ENCODE measurements around the gene NTRK2.

NTRK2 gene

GRCh38 chr9:84940294-84940693 is 270.8 kb downstream of the NTRK2 start:
- TF ChIP-seq ZNF2 (tag by site-specific recombination; IDR thresholded peaks at IDR 0.05) (no peak), ZFHX2 (tag by site-specific recombination; conservative IDR thresholded peaks at IDR 0.05) (0 out of 2 replicates have a peak, but pooled peaks have one; percentile 31), ZNF785 (tag by site-specific recombination; IDR thresholded peaks at IDR 0.05) (no peak), ZFP37 (tag by site-specific recombination; IDR thresholded peaks at IDR 0.05) (no peak), GLIS1 (tag by site-specific recombination; IDR thresholded peaks at IDR 0.05) (peak; percentile 58), ZXDB (tag by site-specific recombination; IDR thresholded peaks at IDR 0.05) (no peak)
- POLR2A ChIA-PET, result no interaction called here
- H3K4me3 ChIP-seq (ENCODE audit: low read depth, low read length), result no peak overlapping the region
- CTCF ChIA-PET, result interaction anchor here (0.7 kb wide), 1 partner anchor 545 kb away, joined by 3 read pairs; no protein-coding TSS in a partner anchor
- H3K36me3 ChIP-seq (ENCODE audit: control insufficient read depth in 2 of 2, insufficient read depth in 1 of 2, low read length in 2 of 2), result no peaks in the 10 kb centered on the region
- no peaks in the 10 kb centered on the region for H3K4me1 ChIP-seq (ENCODE audit: control insufficient read depth, insufficient read depth, low read length)
- no peak overlapping the region for H3K27ac ChIP-seq (ENCODE audit: extremely low read depth, low read depth, low read length)
- no peaks in the 10 kb centered on the region for H3K9me3 ChIP-seq (ENCODE audit: control insufficient read depth, insufficient read depth, low read depth, low read length)

- POLR2A ChIA-PET, result no interaction called here
- Histone ChIP-seq H3K4me3 (ENCODE audit: low read depth, low read length) (no peak overlapping the region), H3K36me3 (ENCODE audit: control insufficient read depth in 2 of 2, insufficient read depth in 1 of 2, low read length in 2 of 2) (no peaks in the 10 kb centered on the region), H3K27ac (ENCODE audit: extremely low read depth, low read depth, low read length) (no peak overlapping the region), H3K4me1 (ENCODE audit: control insufficient read depth, insufficient read depth, low read length) (no peaks in the 10 kb centered on the region), H3K9me3 (ENCODE audit: control insufficient read depth, insufficient read depth, low read depth, low read length) (no peaks in the 10 kb centered on the region)
- TF ChIP-seq ZBTB1 (tag by site-specific recombination; IDR thresholded peaks at IDR 0.05), result no peak
- CTCF ChIA-PET, result no interaction called here
Measured at GRCh38 chr9:84941792-84942191, 272.3 kb downstream of the NTRK2 start.

GRCh38 chr9:84943482-84944050 is 274.0 kb downstream of the NTRK2 start:
- Histone ChIP-seq H3K36me3 (ENCODE audit: control insufficient read depth in 2 of 2, insufficient read depth in 1 of 2, low read length in 2 of 2) (no peaks in the 10 kb centered on the region), H3K4me1 (ENCODE audit: control insufficient read depth, insufficient read depth, low read length) (no peaks in the 10 kb centered on the region), H3K27ac (ENCODE audit: extremely low read depth, low read depth, low read length) (no peak overlapping the region), H3K9me3 (ENCODE audit: control insufficient read depth, insufficient read depth, low read depth, low read length) (no peaks in the 10 kb centered on the region), H3K4me3 (ENCODE audit: low read depth, low read length) (no peak overlapping the region)
- CTCF ChIA-PET, result interaction anchor here (0.9 to 1.0 kb wide), 3 partner anchors 10 to 200 kb away, joined by 3 to 5 read pairs (median 4); no protein-coding TSS in a partner anchor
- POLR2A ChIA-PET, result no interaction called here
- no peak for TF ChIP-seq ZNF677 (tag by site-specific recombination; IDR thresholded peaks at IDR 0.05)
- TF ChIP-seq ZNF121 (tag by site-specific recombination; IDR thresholded peaks at IDR 0.05), result no peak
- no peak for TF ChIP-seq ZSCAN5A (tag by site-specific recombination; IDR thresholded peaks at IDR 0.05)
- no peak for TF ChIP-seq ZNF16 (tag by site-specific recombination; IDR thresholded peaks at IDR 0.05; ENCODE audit: low read depth)
- TF ChIP-seq ZNF148 (tag by site-specific recombination; IDR thresholded peaks at IDR 0.05; ENCODE audit: borderline replicate concordance), result no peak
- no peak for TF ChIP-seq ZNF654 (tag by site-specific recombination; IDR thresholded peaks at IDR 0.05; ENCODE audit: low read depth)
- no peak for TF ChIP-seq ZBTB8A (tag by site-specific recombination; IDR thresholded peaks at IDR 0.05)
- no peak for TF ChIP-seq ZNF169 (tag by site-specific recombination; IDR thresholded peaks at IDR 0.05)
- no peak for TF ChIP-seq ZNF394 (tag by site-specific recombination; IDR thresholded peaks at IDR 0.05; ENCODE audit: borderline replicate concordance)
- no peak for TF ChIP-seq ZNF423 (tag by site-specific recombination; IDR thresholded peaks at IDR 0.05)
- no peak for TF ChIP-seq TSHZ1 (tag by site-specific recombination; IDR thresholded peaks at IDR 0.05; ENCODE audit: borderline replicate concordance)

All from HEK293 (cell line).